WTC11 (cell line): Measurements from ENCODE around the gene MRPL20. TPM values are rescaled to one million over a fixed set of nuclear protein-coding genes. Genes with fewer than 3 reads are reported as not detected.
"Not testable (repeated sequence)": the region's sequence is repeated elsewhere in the genome, so short reads cannot be mapped to it uniquely, and the experiment has no call there.

Experiments used
- ATAC-seq: fragments of 200-7000 bp; cut with Tn5 transposase; 2 replicates; pipeline ENCODE4 v1.10.0; 2021; ENCODE audit warnings: mild to moderate bottlenecking, moderate library complexity
- CTCF ChIA-PET: fragments of 300-600 bp; sonication (Branson Sonifier 250); formaldehyde crosslinking; loops from one replicate; lab custom pipeline; 2021; ENCODE audit warnings: antibody characterized with exemption; lab: Charles Lee
- POLR2A ChIA-PET: fragments of 350-600 bp; sonication (Branson Sonifier 250); formaldehyde crosslinking; loops from one replicate; lab custom pipeline; 2021; ENCODE audit warnings: antibody characterized with exemption; lab: Charles Lee
- DNase-seq: peaks from one replicate; pipeline ENCODE4 v3.0.0; 2021; ENCODE audit warnings: low spot score
- H3K27ac Mint-ChIP-seq: 2 replicates; pipeline ENCODE4 v1.8.0; 2021; ENCODE audit warnings: mixed read lengths
- H3K27me3 Mint-ChIP-seq: 2 replicates; pipeline ENCODE4 v1.8.0; 2021; ENCODE audit warnings: low read depth, mild to moderate bottlenecking, moderate library complexity, mixed read lengths
- H3K36me3 Mint-ChIP-seq: 2 replicates; pipeline ENCODE4 v1.8.0; 2021; ENCODE audit warnings: mixed read lengths
- H3K4me1 Mint-ChIP-seq: 2 replicates; pipeline ENCODE4 v1.8.0; 2022; ENCODE audit warnings: mixed read lengths
- H3K4me3 Mint-ChIP-seq: 2 replicates; pipeline ENCODE4 v1.8.0; 2021; ENCODE audit warnings: mild to moderate bottlenecking, moderate library complexity, mixed read lengths
- H3K9me3 Mint-ChIP-seq: 2 replicates; pipeline ENCODE4 v1.8.0; 2021; ENCODE audit warnings: mixed read lengths
- ATF3 ChIP-seq: sonication (generic); formaldehyde crosslinking; conservative IDR thresholded peaks from 2 replicates; pipeline ENCODE4 v1.8.1; 2022; ENCODE audit warnings: mild to moderate bottlenecking, missing genetic modification reagents
- CDX4 ChIP-seq: fragments of 250-450 bp; sonication (Bioruptor Pico); IDR thresholded peaks from 2 replicates; pipeline ENCODE4 v1.9.0; 2021; ENCODE audit warnings: moderate library complexity, mild to moderate bottlenecking, inconsistent platforms, borderline replicate concordance
- CTCF ChIP-seq: fragments of 200-600 bp; IDR thresholded peaks from 2 replicates; pipeline ENCODE4 v1.8.0; 2022; ENCODE audit warnings: antibody characterized with exemption
- FOXP1 ChIP-seq: sonication (generic); formaldehyde crosslinking; IDR thresholded peaks from 2 replicates; pipeline ENCODE4 v1.8.0; 2022; ENCODE audit warnings: missing genetic modification reagents, mild to moderate bottlenecking, moderate library complexity, borderline replicate concordance
- JAZF1 ChIP-seq: fragments of 250-450 bp; sonication (Bioruptor Pico); IDR thresholded peaks from 2 replicates; pipeline ENCODE4 v1.9.0; 2021; ENCODE audit warnings: moderate library complexity, mild to moderate bottlenecking, inconsistent platforms
- NFE2L1 ChIP-seq: sonication (generic); formaldehyde crosslinking; IDR thresholded peaks from 2 replicates; pipeline ENCODE4 v1.8.1; 2023; ENCODE audit warnings: missing genetic modification reagents
- NR1H2 ChIP-seq: sonication (generic); formaldehyde crosslinking; IDR thresholded peaks from 2 replicates; pipeline ENCODE4 v1.9.0; 2021; ENCODE audit warnings: mild to moderate bottlenecking, moderate library complexity, missing genetic modification reagents
- OVOL2 ChIP-seq: fragments of 250-450 bp; sonication (Bioruptor Pico); IDR thresholded peaks from 2 replicates; pipeline ENCODE4 v1.9.0; 2021; ENCODE audit warnings: mild to moderate bottlenecking, borderline replicate concordance
- SMAD3 ChIP-seq: sonication (generic); formaldehyde crosslinking; IDR thresholded peaks from 2 replicates; pipeline ENCODE4 v1.8.0; 2022; ENCODE audit warnings: missing genetic modification reagents, mild to moderate bottlenecking, borderline replicate concordance
- TEAD1 ChIP-seq: sonication (generic); formaldehyde crosslinking; IDR thresholded peaks from 2 replicates; pipeline ENCODE4 v1.8.0; 2022; ENCODE audit warnings: mild to moderate bottlenecking, missing genetic modification reagents
- USF1 ChIP-seq: sonication (generic); formaldehyde crosslinking; IDR thresholded peaks from 2 replicates; pipeline ENCODE4 v1.8.0; 2022; ENCODE audit warnings: mild to moderate bottlenecking, missing genetic modification reagents
- ZNF121 ChIP-seq: sonication (generic); formaldehyde crosslinking; IDR thresholded peaks from 2 replicates; pipeline ENCODE4 v1.8.0; 2023; ENCODE audit warnings: missing genetic modification reagents
- ZNF317 ChIP-seq: sonication (generic); formaldehyde crosslinking; IDR thresholded peaks from 2 replicates; pipeline ENCODE4 v1.8.1; 2023; ENCODE audit warnings: low read depth, mild to moderate bottlenecking, moderate library complexity, missing genetic modification reagents, borderline replicate concordance
- total RNA-seq: library from RNA; stranded (reverse); gene quantifications from 3 replicates; pipeline ENCODE4 v1.2.3, GENCODE V29; 2021
- TF ChIP-seq, protein P1 (sequence below): sonication (generic); formaldehyde crosslinking; IDR thresholded peaks from 2 replicates; pipeline ENCODE4 v1.8.0; 2022; ENCODE audit warnings: mild to moderate bottlenecking, missing genetic modification reagents
- TF ChIP-seq, protein P2 (sequence below): sonication (generic); formaldehyde crosslinking; IDR thresholded peaks from 2 replicates; pipeline ENCODE4 v1.8.1; 2023; ENCODE audit warnings: mild to moderate bottlenecking, missing genetic modification reagents, moderate library complexity
- TF ChIP-seq, protein P3 (sequence below): sonication (generic); formaldehyde crosslinking; IDR thresholded peaks from 2 replicates; pipeline ENCODE4 v1.8.1; 2023; ENCODE audit warnings: mild to moderate bottlenecking, moderate library complexity, missing genetic modification reagents
- TF ChIP-seq, protein P4 (sequence below): sonication (generic); formaldehyde crosslinking; IDR thresholded peaks from 2 replicates; pipeline ENCODE4 v1.8.1; 2023; ENCODE audit warnings: mild to moderate bottlenecking, missing genetic modification reagents

Gene MRPL20
- total RNA-seq, 1 experiment from 2014 or later, result 156 TPM

GRCh38 chr1:1402901-1403392 lies 4.1 kb downstream of the MRPL20 start:
- H3K4me3 Mint-ChIP-seq, result not testable (repeated sequence)
- POLR2A ChIA-PET, result interaction anchor here (1.8 kb wide), 1 partner anchor 27 kb away, joined by 5 read pairs; no protein-coding TSS in a partner anchor

GRCh38 chr1:1402072-1402900 lies 4.8 kb downstream of the MRPL20 start:
- H3K4me3 Mint-ChIP-seq, result peak overlapping the region; percentile 85
- POLR2A ChIA-PET, result interaction anchor here (0.8 to 1.8 kb wide), 3 partner anchors 8 to 28 kb away, joined by 3 to 5 read pairs (median 4); a partner anchor contains a TSS
- TF ChIP-seq, protein P1, sequence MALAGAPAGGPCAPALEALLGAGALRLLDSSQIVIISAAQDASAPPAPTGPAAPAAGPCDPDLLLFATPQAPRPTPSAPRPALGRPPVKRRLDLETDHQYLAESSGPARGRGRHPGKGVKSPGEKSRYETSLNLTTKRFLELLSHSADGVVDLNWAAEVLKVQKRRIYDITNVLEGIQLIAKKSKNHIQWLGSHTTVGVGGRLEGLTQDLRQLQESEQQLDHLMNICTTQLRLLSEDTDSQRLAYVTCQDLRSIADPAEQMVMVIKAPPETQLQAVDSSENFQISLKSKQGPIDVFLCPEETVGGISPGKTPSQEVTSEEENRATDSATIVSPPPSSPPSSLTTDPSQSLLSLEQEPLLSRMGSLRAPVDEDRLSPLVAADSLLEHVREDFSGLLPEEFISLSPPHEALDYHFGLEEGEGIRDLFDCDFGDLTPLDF (CRISPR knock-in tag), result no peak
- peak; percentile 45 for TF ChIP-seq CTCF
- TF ChIP-seq TEAD1, result 0 out of 2 replicates have a peak, but pooled peaks have one; percentile 43
- TF ChIP-seq, protein P2, sequence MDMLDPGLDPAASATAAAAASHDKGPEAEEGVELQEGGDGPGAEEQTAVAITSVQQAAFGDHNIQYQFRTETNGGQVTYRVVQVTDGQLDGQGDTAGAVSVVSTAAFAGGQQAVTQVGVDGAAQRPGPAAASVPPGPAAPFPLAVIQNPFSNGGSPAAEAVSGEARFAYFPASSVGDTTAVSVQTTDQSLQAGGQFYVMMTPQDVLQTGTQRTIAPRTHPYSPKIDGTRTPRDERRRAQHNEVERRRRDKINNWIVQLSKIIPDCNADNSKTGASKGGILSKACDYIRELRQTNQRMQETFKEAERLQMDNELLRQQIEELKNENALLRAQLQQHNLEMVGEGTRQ (CRISPR knock-in tag), result no peak
- TF ChIP-seq, protein P3, sequence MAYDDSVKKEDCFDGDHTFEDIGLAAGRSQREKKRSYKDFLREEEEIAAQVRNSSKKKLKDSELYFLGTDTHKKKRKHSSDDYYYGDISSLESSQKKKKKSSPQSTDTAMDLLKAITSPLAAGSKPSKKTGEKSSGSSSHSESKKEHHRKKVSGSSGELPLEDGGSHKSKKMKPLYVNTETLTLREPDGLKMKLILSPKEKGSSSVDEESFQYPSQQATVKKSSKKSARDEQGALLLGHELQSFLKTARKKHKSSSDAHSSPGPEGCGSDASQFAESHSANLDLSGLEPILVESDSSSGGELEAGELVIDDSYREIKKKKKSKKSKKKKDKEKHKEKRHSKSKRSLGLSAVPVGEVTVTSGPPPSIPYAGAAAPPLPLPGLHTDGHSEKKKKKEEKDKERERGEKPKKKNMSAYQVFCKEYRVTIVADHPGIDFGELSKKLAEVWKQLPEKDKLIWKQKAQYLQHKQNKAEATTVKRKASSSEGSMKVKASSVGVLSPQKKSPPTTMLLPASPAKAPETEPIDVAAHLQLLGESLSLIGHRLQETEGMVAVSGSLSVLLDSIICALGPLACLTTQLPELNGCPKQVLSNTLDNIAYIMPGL (CRISPR knock-in tag), result 0 out of 2 replicates have a peak, but pooled peaks have one; percentile 16
- TF ChIP-seq, protein P4, sequence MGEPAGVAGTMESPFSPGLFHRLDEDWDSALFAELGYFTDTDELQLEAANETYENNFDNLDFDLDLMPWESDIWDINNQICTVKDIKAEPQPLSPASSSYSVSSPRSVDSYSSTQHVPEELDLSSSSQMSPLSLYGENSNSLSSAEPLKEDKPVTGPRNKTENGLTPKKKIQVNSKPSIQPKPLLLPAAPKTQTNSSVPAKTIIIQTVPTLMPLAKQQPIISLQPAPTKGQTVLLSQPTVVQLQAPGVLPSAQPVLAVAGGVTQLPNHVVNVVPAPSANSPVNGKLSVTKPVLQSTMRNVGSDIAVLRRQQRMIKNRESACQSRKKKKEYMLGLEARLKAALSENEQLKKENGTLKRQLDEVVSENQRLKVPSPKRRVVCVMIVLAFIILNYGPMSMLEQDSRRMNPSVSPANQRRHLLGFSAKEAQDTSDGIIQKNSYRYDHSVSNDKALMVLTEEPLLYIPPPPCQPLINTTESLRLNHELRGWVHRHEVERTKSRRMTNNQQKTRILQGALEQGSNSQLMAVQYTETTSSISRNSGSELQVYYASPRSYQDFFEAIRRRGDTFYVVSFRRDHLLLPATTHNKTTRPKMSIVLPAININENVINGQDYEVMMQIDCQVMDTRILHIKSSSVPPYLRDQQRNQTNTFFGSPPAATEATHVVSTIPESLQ (CRISPR knock-in tag), result no peak
- TF ChIP-seq ATF3 (CRISPR knock-in tag), result no peak
- TF ChIP-seq, all 79 proteins: peak for 3
- CTCF ChIA-PET, result interaction anchor here (0.6 to 1.8 kb wide), 26 partner anchors 9 to 507 kb away, joined by 3 to 12 read pairs (median 4); partner anchors contain the start of genes ANKRD65, ATAD3C, AURKAIP1 and VWA1
- Mint-ChIP-seq H3K4me1 (peaks cover 40% of the 10 kb centered on the region), H3K36me3 (peaks cover 59% of the 10 kb centered on the region), H3K27me3 (no peaks in the 10 kb centered on the region), H3K27ac (peak overlapping the region; percentile 97), H3K9me3 (no peaks in the 10 kb centered on the region)
- DNase-seq (peak; percentile 73), ATAC-seq (peak; percentile 10)

More at GRCh38 chr1:1402901-1403392, 4.1 kb downstream of the MRPL20 start:
- Mint-ChIP-seq H3K36me3 (peaks cover 52% of the 10 kb centered on the region), H3K4me1 (peaks cover 37% of the 10 kb centered on the region)
- not testable (repeated sequence) for H3K27me3 Mint-ChIP-seq, H3K9me3 Mint-ChIP-seq, H3K27ac Mint-ChIP-seq, DNase-seq, ATAC-seq
- CTCF ChIA-PET, result interaction anchor here (0.9 to 1.8 kb wide), 13 partner anchors 8 to 102 kb away, joined by 3 to 12 read pairs (median 6); partner anchors contain the start of genes ANKRD65, AURKAIP1 and VWA1

DNA sequence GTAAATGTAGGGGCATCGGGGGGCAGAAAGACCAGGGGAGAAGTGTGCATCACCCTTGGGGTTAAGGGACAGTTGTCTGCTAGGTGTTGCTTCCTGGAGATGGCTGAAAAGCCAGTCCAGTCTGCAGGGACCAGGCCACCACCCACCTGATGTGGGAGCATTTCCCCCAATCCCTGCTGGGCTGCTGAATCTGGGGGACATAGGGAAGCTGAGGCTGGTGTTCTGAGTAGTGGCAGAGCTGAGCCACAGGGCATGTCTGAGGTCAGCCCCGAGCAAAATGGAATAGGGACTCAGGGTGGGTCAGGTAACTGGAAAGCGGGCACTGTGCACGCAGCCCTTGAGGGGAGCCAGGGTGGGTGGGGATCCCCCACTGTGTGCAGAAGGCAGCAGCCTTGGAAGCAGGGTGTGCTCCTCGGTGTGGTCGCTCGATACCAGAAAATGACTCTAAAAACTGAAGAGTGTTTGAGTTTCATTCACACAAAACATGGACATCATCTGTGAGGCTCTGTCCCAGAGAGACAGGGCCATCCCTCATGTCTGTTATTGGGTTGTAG lies 5.6 kb downstream of the MRPL20 start:
- ATAC-seq (no peak), DNase-seq (no peak)
- ChIA-PET POLR2A (interaction anchor here (1.2 to 1.8 kb wide), 2 partner anchors 24 to 29 kb away, joined by 3 to 5 read pairs; a partner anchor contains a TSS), CTCF (interaction anchor here (0.6 to 1.8 kb wide), 16 partner anchors 10 to 507 kb away, joined by 3 to 12 read pairs (median 5); partner anchors contain the start of genes ANKRD65 and VWA1)
- Mint-ChIP-seq H3K36me3 (peaks cover 63% of the 10 kb centered on the region), H3K9me3 (no peaks in the 10 kb centered on the region), H3K27ac (peak overlapping the region; percentile 97), H3K4me3 (peak overlapping the region; percentile 85), H3K27me3 (no peaks in the 10 kb centered on the region), H3K4me1 (peaks cover 40% of the 10 kb centered on the region)
- TF ChIP-seq FOXP1 (no peak), JAZF1 (CRISPR knock-in tag) (no peak), NFE2L1 (CRISPR knock-in tag) (no peak), USF1 (no peak), OVOL2 (CRISPR knock-in tag) (no peak), NR1H2 (no peak), ZNF121 (CRISPR knock-in tag) (no peak), SMAD3 (CRISPR knock-in tag) (0 out of 2 replicates have a peak, but pooled peaks have one; percentile 22), ZNF317 (CRISPR knock-in tag) (no peak), CDX4 (no peak)
